SU-DHL-6 (cell line): Measurements from ENCODE around the gene AIFM2.

Source experiments
- EZH2phosphoT487 ChIP-seq: fragments of 200-600 bp; sonication (generic), shearing (Covaris generic); conservative IDR thresholded peaks from 2 replicates; pipeline ENCODE4 v1.6.1; 2018; ENCODE audit warnings: mild to moderate bottlenecking, antibody characterized with exemption, low read length, moderate library complexity, mixed read lengths
- TF ChIP-seq, protein P1 (sequence below): fragments of 200-600 bp; sonication (generic); IDR thresholded peaks from one replicate; pipeline ENCODE4 v1.5.1; 2017; ENCODE audit warnings: antibody characterized with exemption, mild to moderate bottlenecking, low read length, moderate library complexity; ENCODE audit not compliant: insufficient read depth, poor library complexity, severe bottlenecking

DNA sequence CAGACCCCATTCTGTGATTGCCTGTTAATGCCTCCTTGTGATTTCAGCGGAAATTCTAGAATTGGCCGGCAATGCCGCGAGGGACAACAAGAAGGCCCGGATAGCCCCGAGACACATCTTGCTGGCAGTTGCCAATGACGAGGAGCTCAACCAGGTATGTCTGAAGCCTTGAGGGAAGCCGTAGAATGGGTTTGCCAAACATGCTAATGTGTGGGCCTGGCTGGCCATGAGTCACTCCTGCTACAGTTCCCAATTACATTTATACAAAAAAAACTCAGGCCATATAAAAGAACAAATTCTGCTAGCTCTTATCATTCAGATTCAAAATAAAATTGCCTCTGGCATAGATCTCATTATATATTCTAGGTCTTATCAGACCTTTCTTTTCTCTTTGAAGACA, 42.6 kb downstream of the AIFM2 start:
- TF ChIP-seq, protein P1, sequence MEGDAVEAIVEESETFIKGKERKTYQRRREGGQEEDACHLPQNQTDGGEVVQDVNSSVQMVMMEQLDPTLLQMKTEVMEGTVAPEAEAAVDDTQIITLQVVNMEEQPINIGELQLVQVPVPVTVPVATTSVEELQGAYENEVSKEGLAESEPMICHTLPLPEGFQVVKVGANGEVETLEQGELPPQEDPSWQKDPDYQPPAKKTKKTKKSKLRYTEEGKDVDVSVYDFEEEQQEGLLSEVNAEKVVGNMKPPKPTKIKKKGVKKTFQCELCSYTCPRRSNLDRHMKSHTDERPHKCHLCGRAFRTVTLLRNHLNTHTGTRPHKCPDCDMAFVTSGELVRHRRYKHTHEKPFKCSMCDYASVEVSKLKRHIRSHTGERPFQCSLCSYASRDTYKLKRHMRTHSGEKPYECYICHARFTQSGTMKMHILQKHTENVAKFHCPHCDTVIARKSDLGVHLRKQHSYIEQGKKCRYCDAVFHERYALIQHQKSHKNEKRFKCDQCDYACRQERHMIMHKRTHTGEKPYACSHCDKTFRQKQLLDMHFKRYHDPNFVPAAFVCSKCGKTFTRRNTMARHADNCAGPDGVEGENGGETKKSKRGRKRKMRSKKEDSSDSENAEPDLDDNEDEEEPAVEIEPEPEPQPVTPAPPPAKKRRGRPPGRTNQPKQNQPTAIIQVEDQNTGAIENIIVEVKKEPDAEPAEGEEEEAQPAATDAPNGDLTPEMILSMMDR: no peak
- no peak for TF ChIP-seq EZH2phosphoT487
